ENCODE measurements around the gene OPN1MW3. TPM values are rescaled to one million over a fixed set of nuclear protein-coding genes. Genes with fewer than 3 reads are reported as not detected.
"Not testable (repeated sequence)": the region's sequence is repeated elsewhere in the genome, so short reads cannot be mapped to it uniquely, and the experiment has no call there.

The OPN1MW3 gene
- total RNA-seq, 1 experiment from 2014 or later = not detected

DNA sequence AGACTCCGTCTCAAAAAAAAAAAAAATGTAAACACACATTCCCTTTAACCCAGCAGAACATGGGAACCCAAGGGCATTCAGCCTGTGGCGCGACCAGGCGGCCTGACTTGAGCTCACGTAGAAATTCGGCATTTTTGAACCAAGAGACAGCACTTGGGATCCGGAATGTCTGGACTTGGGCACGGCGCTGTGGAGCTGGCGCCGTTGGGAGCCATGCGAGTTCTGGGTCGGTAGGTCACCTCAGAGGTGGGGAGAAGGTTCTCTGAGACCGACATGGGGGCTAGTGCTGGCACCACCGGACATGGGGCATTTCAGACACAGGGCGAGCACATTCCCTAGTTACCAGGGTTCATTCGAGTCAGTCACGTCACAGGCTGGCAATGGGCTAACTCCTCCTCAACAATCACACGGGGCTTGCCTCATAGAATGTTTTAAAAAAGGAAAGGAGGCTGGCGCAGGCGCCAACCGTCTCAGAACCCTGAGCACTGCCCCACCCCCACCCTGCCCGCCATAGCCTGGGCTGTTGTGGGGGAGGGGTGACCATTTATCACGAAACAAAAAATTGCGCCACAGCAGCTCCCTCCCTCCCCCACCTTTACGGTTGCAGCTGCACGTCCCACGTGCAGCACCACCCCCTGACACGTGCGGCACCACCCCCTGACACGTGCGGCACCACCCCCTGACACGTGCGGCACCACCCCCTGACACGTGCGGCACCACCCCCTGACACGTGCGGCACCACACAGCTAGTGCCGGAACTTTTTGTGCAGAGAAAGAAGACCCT, 37.6 kb downstream of the OPN1MW3 start, which contains the start of gene TEX28:
TSS of gene TEX28 (minus strand) at position 334 of the 784 bp plus-strand sequence. CDS start 3,007 bp downstream, outside the sequence.
- in situ Hi-C loops (cut with HindIII; ENCODE audit: low sequenced_read_pairs) = no loop called here

GRCh38 chrX:154295664-154296310, 38.4 kb downstream of the OPN1MW3 start, which contains the start of gene TKTL1:
TKTL1 (plus strand) TSS chrX:154295795; CDS start chrX:154295860, 65 bp downstream.
- DNase-seq (ENCODE audit: low spot score) = no peak
- in situ Hi-C loops (cut with HindIII; ENCODE audit: low sequenced_read_pairs) = no loop called here

More for the DNA sequence above, 37.6 kb downstream of the OPN1MW3 start, which contains the start of gene TEX28:
- no peak for DNase-seq (ENCODE audit: low spot score)

- in situ Hi-C loops (cut with HindIII; ENCODE audit: low sequenced_read_pairs) = no loop called here
- DNase-seq (ENCODE audit: low spot score) = no peak
Measured at GRCh38 chrX:154296731-154297130, 39.3 kb downstream of the OPN1MW3 start.

GRCh38 chrX:154298312-154298711, 40.9 kb downstream of the OPN1MW3 start:
- DNase-seq (ENCODE audit: low spot score) = no peak
- in situ Hi-C loops (cut with HindIII; ENCODE audit: low sequenced_read_pairs) = no loop called here

DNA sequence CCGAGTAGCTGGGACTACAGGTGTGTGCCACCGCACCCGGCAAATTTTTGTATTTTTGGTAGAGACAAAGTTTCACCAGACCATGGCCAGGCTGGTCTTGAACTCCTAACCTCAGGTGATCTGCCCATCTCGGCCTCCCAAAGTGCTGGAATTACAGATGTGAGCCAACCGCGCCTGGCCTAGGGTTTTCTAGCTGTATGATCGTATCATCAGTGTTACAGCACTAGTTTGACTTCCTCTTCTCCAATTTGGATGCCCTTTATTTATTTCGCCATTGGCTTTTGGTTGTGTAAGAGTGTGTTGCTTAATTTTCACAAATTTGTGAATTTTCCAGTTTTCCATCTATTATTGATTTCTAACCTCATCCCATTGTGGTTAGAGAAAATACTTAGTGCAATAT, 43.4 kb downstream of the OPN1MW3 start:
- in situ Hi-C loops (cut with HindIII; ENCODE audit: low sequenced_read_pairs) = no loop called here
- DNase-seq (ENCODE audit: low spot score) = no peak

GRCh38 chrX:154302998-154303397, 45.6 kb downstream of the OPN1MW3 start:
- in situ Hi-C loops (cut with HindIII; ENCODE audit: low sequenced_read_pairs); DNase-seq (ENCODE audit: low spot score): not testable (repeated sequence)

GRCh38 chrX:154303476-154303875, 46.1 kb downstream of the OPN1MW3 start:
- in situ Hi-C loops (cut with HindIII; ENCODE audit: low sequenced_read_pairs) = no loop called here
- DNase-seq (ENCODE audit: low spot score) = no peak

DNA sequence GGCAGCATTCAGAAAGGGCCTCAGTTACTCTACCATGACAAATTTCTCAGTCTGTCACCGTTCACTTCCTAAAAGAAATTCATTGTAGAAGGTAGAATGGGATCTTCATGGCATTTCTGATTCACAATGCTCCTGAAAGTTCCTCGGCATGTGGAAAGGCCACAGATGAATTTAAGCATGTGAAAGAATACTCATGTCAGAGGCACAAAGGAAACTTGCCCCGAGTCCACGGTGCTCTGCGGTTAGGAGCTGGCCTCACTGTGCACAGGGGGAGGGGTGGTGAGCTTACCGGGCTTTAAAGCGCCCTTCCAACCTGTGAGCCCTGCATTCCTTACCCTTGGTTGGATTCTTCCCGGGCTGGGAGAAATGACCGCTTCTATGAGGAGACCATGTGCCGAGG, 47.5 kb downstream of the OPN1MW3 start:
- in situ Hi-C loops (cut with HindIII; ENCODE audit: low sequenced_read_pairs) = no loop called here
- no peak for DNase-seq (ENCODE audit: low spot score)

DNA sequence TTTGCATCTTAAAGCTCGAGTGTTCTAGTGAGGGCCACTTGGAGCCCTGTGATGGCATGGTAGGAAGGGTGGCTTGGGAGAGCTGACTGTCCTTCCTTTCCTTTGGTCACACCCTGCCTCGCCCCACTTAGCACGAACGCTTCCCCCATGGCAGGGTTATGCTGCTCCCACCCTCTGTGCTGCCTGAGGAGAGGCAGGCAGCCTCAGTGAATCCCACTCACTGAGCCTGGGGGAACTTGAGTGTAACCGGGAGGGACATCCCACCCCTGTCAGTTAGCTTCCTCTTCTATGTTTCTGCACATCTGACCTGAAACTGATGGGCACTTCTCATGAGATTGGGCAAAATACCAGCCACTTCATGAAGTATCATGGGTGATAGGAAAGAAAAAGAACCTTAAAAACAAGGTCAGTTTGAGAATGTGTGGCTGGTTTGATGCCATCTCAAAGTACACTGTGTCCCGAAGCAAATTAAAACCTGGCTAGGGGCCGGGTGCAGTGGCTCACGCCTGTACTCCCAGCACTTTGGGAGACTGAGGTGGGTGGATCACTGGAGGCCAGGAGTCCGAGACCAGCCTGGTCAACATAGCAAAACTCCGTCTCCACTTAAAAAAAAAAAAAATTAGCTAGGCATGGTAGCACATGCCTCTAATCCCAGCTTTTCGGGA, 48.3 kb downstream of the OPN1MW3 start:
- no peak for DNase-seq (ENCODE audit: low spot score)
- in situ Hi-C loops (cut with HindIII; ENCODE audit: low sequenced_read_pairs) = no loop called here

GRCh38 chrX:154307202-154307601, 49.8 kb downstream of the OPN1MW3 start:
- in situ Hi-C loops (cut with HindIII; ENCODE audit: low sequenced_read_pairs) = no loop called here
- DNase-seq (ENCODE audit: low spot score) = no peak

DNA sequence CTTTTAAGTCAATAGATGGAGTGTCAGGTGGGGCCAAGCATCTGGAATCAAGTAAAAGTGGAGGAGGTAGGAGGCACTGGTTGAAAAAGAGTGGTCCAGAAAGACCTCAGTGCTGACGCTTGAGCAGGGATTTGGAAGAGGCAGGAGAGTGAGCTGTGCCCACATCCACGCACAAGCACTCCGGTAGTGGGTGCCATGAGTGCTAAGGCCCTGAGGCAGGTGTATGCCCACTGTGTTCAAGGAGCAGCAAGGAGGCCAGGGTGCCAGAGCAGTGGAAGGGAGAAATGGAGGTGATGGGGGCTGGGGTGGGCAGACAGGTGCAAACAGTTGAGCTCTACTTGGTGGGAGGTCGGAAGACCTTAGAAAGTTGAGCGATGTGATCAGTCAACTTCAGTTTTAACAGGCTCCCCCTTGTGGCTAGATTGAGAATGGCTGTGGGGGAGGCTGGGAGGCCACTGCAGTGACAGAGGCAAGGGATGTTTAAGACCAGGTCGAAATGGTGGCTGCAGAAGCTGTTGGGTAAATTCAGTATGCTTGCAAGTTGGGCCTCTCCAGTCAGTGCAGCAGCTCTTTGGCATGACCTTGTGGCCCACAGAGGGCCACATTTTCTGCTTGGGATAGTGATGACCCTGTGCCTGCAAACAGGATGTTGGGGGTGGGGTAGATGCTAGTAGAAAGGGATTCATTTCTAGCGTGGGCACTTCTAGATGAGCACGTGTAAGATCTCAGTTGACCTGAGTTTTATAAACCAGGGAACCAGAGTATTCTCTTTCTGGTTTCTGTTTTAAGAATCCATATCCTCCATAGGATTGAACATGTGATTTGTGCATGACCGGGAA, 50.9 kb downstream of the OPN1MW3 start:
- in situ Hi-C loops (cut with HindIII; ENCODE audit: low sequenced_read_pairs) = no loop called here
- DNase-seq (ENCODE audit: low spot score) = peak; percentile 37

DNA sequence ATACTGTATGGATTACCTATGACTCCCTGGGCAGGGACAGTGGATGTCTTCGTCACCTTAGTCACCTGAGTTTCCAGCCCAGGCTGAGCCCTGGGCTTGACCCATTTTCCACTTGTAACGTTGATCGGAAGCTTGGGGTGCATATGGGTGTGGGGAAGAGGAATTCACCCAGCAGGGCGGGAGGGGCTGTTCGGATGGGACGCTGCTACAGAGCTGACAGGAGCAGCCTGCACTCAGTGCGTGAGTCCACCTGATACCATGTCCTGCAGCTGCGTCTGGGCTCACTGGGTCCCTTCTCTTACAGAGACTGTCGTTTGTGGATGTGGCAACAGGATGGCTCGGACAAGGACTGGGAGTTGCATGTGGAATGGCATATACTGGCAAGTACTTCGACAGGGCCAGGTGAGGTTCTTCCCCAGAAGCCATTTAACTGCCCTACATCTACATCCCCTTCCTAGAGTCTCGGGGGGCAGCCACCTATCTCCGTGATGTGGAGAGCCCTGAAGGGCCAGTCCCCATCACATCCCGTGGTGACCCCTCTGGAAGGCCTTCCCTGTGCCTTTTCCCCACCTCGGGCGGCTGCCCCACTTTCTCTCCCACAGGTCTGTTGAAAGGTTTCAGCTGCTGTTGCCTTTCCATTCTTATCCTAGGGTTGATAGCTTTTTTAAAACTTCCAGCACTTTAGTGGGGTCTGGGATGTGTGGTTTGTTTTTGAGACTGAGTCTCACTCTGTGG, 51.8 kb downstream of the OPN1MW3 start:
- in situ Hi-C loops (cut with HindIII; ENCODE audit: low sequenced_read_pairs) = no loop called here
- no peak for DNase-seq (ENCODE audit: low spot score)

- DNase-seq (ENCODE audit: low spot score) = no peak
- in situ Hi-C loops (cut with HindIII; ENCODE audit: low sequenced_read_pairs) = no loop called here
Measured at GRCh38 chrX:154310616-154311536, 53.5 kb downstream of the OPN1MW3 start.

DNA sequence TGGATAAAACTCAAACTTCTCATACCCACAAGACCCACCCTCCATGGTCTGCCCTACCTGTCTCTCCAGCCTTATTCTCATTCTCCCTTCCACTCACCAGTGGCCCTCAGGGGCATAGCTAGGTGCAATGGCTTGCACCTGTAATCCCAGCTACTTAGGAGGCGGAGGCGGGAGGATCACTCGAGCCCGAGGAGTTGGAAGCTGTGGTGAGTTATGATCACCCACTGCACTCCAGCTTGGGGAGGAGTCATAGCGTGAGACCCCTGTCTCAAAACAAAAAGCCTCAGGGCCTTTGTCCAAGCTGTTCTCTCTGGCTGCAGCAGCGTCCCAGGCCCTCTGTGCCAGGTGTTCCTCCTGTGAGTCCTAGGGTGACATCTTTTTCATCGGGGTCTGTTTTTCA, 54.7 kb downstream of the OPN1MW3 start:
- in situ Hi-C loops (cut with HindIII; ENCODE audit: low sequenced_read_pairs) = no loop called here
- no peak for DNase-seq (ENCODE audit: low spot score)

GRCh38 chrX:154313147-154313546, 55.8 kb downstream of the OPN1MW3 start:
- in situ Hi-C loops (cut with HindIII; ENCODE audit: low sequenced_read_pairs) = no loop called here
- DNase-seq (ENCODE audit: low spot score) = no peak

- in situ Hi-C loops (cut with HindIII; ENCODE audit: low sequenced_read_pairs) = no loop called here
- DNase-seq (ENCODE audit: low spot score) = no peak
Measured at GRCh38 chrX:154315416-154315815, 58.0 kb downstream of the OPN1MW3 start.

DNA sequence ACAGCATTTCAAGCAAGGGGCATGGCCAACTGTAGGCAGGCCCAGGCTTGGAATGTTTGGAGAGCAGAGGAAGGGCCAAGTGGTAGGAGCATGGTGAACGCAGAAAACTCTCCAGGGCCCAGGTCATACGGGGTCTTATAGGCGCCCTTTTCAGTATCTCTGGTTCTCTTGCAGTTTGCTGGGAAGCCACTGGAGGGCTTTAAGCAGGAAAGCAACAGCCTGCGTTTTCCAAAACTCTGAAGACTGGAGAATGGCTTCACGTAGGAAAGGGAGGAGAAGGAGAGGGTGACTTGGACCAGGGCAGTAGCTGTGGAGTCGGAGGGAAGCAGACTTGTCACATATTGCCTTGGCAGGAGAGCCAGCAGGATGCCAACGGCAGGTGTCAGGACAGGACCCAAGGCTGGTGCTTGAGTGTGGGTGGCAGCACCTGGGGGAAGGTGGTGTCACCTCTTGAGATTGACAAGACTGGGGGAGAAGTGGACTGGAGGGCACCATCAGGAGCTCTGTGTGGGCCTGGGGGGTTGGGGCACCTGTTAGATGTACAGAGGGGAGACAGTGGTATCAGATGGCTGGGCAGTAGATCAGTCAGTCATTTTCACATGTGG, 60.1 kb downstream of the OPN1MW3 start:
- DNase-seq (ENCODE audit: low spot score) = peak; percentile 22
- in situ Hi-C loops (cut with HindIII; ENCODE audit: low sequenced_read_pairs) = no loop called here
